HepG2 (cell line): ENCODE results near the gene TRPC6. TPM values are rescaled to one million over a fixed set of nuclear protein-coding genes. Genes with fewer than 3 reads are reported as not detected.

Experiments
- ATAC-seq: fragments of 200-7000 bp; cut with Tn5 transposase; 3 replicates; pipeline ENCODE4 v1.9.1; 2020; ENCODE audit warnings: mild to moderate bottlenecking, moderate library complexity
- BruUV-seq: library from RNA; stranded (reverse); fragments of 400-500 nt; replicated peaks from 2 replicates; lab custom pipeline; 2021; lab: Mats Ljungman, UMichigan
- CTCF ChIA-PET: fragments of 300-600 bp; formaldehyde crosslinking; extraction: SDS; loops from one replicate; lab custom pipeline; 2021; ENCODE audit warnings: low total read pairs, inconsistent platforms, low intra/inter-chr PET ratio; lab: Yijun Ruan, JAX
- POLR2A ChIA-PET: fragments of 350-600 bp; sonication (Branson Sonifier 250); formaldehyde crosslinking; loops from one replicate; lab custom pipeline; 2020; ENCODE audit warnings: antibody characterized with exemption, inconsistent platforms; lab: Yijun Ruan, JAX
- DNase-seq: peaks from one replicate; pipeline ENCODE4 v3.0.0-alpha.2; 2015; ENCODE audit warnings: low spot score
- FAIRE-seq: peaks from 3 replicates; lab custom pipeline; 2011; peaks lifted over from hg19 to GRCh38; lab: Jason Lieb, UNC
- H2AFZ ChIP-seq: one replicate; pipeline ENCODE4 v1.6.1; 2011; ENCODE audit warnings: low read length, inconsistent platforms
- H3K27ac ChIP-seq: fragments of 300-600 bp; 3 replicates; pipeline ENCODE4 v1.8.0; 2011; ENCODE audit warnings: mixed run types, mild to moderate bottlenecking, mixed read lengths, low read length, inconsistent platforms; ENCODE audit not compliant: insufficient read depth; ENCODE audit errors: extremely low read length
- H3K27me3 ChIP-seq, 2 experiments: fragments of 200-600 bp in 1 of 2; 2 replicates in 1 of 2; 3 replicates in 1 of 2; pipeline versions ENCODE4 v1.6.0 to v1.8.0; 2011; ENCODE audit warnings: low read length in 2 of 2, mild to moderate bottlenecking in 2 of 2, moderate library complexity in 2 of 2, inconsistent platforms in 1 of 2; ENCODE audit not compliant: insufficient read depth in 2 of 2, control insufficient read depth in 1 of 2
- H3K36me3 ChIP-seq, 2 experiments: fragments of 200-600 bp in 1 of 2; replicated peaks in 1 of 2; 2 replicates in 1 of 2; 3 replicates in 1 of 2; pipeline versions ENCODE4 v1.5.1 to v1.8.0; 2011; ENCODE audit warnings: low read length in 2 of 2, inconsistent platforms in 1 of 2; ENCODE audit not compliant: insufficient read depth in 2 of 2, control insufficient read depth in 1 of 2
- H3K4me1 ChIP-seq: 2 replicates; pipeline ENCODE4 v1.5.1; 2012; ENCODE audit warnings: low read length, inconsistent platforms; ENCODE audit not compliant: insufficient read depth
- H3K4me2 ChIP-seq: 2 replicates; pipeline ENCODE4 v1.6.0; 2011; ENCODE audit warnings: low read depth, low read length, inconsistent platforms
- H3K4me3 ChIP-seq, 3 experiments: fragments of 200-600 bp in 1 of 3; sonication (generic), shearing (Covaris generic) in 1 of 3; replicated peaks in 1 of 3; 2 replicates each; pipeline ENCODE4 v1.5.1; 2011 to 2016; ENCODE audit warnings: low read length in 3 of 3, inconsistent platforms in 2 of 3, low read depth in 2 of 3, mild to moderate bottlenecking in 2 of 3, control low read depth in 1 of 3, mixed read lengths in 1 of 3; ENCODE audit not compliant: insufficient read depth in 1 of 3
- H3K79me2 ChIP-seq: one replicate; pipeline ENCODE4 v1.6.1; 2011; ENCODE audit warnings: low read length, inconsistent platforms; ENCODE audit not compliant: insufficient read depth
- H3K9ac ChIP-seq: 2 replicates; pipeline ENCODE4 v1.6.0; 2011; ENCODE audit warnings: mild to moderate bottlenecking, low read depth, low read length, inconsistent platforms; ENCODE audit not compliant: insufficient read depth
- H3K9me3 ChIP-seq: 2 replicates; pipeline ENCODE4 v1.5.1; 2012; ENCODE audit warnings: mild to moderate bottlenecking, low read length
- H4K20me1 ChIP-seq: 2 replicates; pipeline ENCODE4 v1.6.0; 2011; ENCODE audit warnings: inconsistent platforms, mild to moderate bottlenecking, low read length, moderate library complexity; ENCODE audit not compliant: insufficient read depth
- CENPX ChIP-seq: sonication (generic); formaldehyde crosslinking; IDR thresholded peaks from 2 replicates; pipeline ENCODE4 v1.9.0; 2021; ENCODE audit warnings: mild to moderate bottlenecking, missing genetic modification reagents, moderate library complexity
- HIVEP1 ChIP-seq: sonication (generic); formaldehyde crosslinking; IDR thresholded peaks from 2 replicates; pipeline ENCODE4 v1.4.0; 2020; ENCODE audit warnings: mild to moderate bottlenecking, missing genetic modification reagents
- HNRNPUL1 ChIP-seq: fragments of 200-400 bp; formaldehyde crosslinking; IDR thresholded peaks from 2 replicates; pipeline ENCODE4 v1.6.1; 2017; ENCODE audit warnings: low read depth, mild to moderate bottlenecking, low read length, moderate library complexity
- MTF1 ChIP-seq: sonication (generic); formaldehyde crosslinking; IDR thresholded peaks from 2 replicates; pipeline ENCODE4 v1.5.0; 2020; ENCODE audit warnings: missing genetic modification reagents
- ZNF263 ChIP-seq: sonication (generic); formaldehyde crosslinking; IDR thresholded peaks from 2 replicates; pipeline ENCODE4 v1.4.0; 2020; ENCODE audit warnings: missing genetic modification reagents
- ZNF451 ChIP-seq: sonication (generic); formaldehyde crosslinking; IDR thresholded peaks from 2 replicates; pipeline ENCODE4 v1.5.0; 2020; ENCODE audit warnings: mild to moderate bottlenecking, missing genetic modification reagents
- WGBS: methylation state at CpG from one replicate; pipeline ENCODE4 v1.1.6; 2017; ENCODE audit warnings: low lambda C conversion rate; 5-methylcytosine and 5-hydroxymethylcytosine counted together
- in situ Hi-C: cut with HindIII; loops from 2 replicates; pipeline ENCODE4 v1.10.0; 2017; ENCODE audit warnings: low pct_unique_long_range_greater_than_20kb; ENCODE audit not compliant: extremely low pct_ligation_motif_present
- intact Hi-C: fragments of 100-400 bp; cut with micrococcal nuclease; formaldehyde crosslinking; loops from one replicate; pipeline ENCODE4 v1.10.0; 2022; ENCODE audit not compliant: unreplicated experiment
- polyA plus RNA-seq, 8 experiments: library from polyadenylated mRNA; depleted of rRNA in 3 of 8; stranded (reverse) in 7 of 8; unstranded in 1 of 8; fragments of >200 nt; fragmentation: Illumina TruSeq in 4 of 8; extraction: Trizol in 4 of 8; gene quantifications; 2 replicates each; pipeline versions ENCODE4 v1.2.1 to v1.2.3, GENCODE V29; 2011 to 2016; ENCODE audit warnings: low read depth in 4 of 8, missing spikeins in 1 of 8, mixed read lengths in 1 of 8; ENCODE audit not compliant: insufficient read depth in 1 of 8
- total RNA-seq, 5 experiments: library from RNA; depleted of rRNA; stranded (reverse); fragments of >200 nt; fragmentation: Illumina TruSeq; extraction: Trizol; gene quantifications; 2 replicates each; pipeline ENCODE4 v1.2.3, GENCODE V29; 2016; ENCODE audit warnings: low read depth in 1 of 5
- TF ChIP-seq, protein P1 (sequence below): sonication (generic); formaldehyde crosslinking; IDR thresholded peaks from 2 replicates; pipeline ENCODE4 v1.4.0; 2020; ENCODE audit warnings: missing genetic modification reagents

TRPC6 gene
- total and polyA plus RNA-seq, 2 of the 13 experiments (the other 11 are each of a cell fraction or from before 2014, with no cell fraction given): not detected

DNA sequence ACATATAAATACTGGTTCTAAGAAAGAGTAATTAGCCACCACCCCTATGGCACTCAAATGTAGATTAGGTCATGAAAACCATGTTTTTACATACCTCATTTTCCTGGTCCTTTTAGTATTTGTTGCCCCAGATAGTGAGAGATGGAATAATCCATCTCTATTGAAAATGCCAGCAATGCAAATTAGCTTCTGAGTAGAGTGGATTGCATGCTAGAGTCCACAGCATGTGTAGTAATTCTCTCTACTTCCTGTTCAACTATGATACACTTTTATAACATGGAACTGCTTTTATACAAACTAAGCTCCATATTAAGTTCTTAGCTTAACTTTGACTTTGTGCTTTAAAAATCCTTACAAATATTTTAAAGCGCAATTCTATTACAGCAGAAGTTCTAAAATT is 73.2 kb downstream of the TRPC6 start:
- Histone ChIP-seq H3K27me3 (no peaks in the 10 kb centered on the region), H3K27ac (no peak overlapping the region), H3K9me3 (no peaks in the 10 kb centered on the region), H3K79me2 (no peaks in the 10 kb centered on the region), H3K4me1 (no peaks in the 10 kb centered on the region), H4K20me1 (no peaks in the 10 kb centered on the region), H3K36me3 (no peaks in the 10 kb centered on the region), H3K4me2 (no peak overlapping the region), H3K9ac (no peak overlapping the region), H3K4me3 (no peak overlapping the region), H2AFZ (no peak overlapping the region)
- no peak for DNase-seq
- TF ChIP-seq HIVEP1 (CRISPR knock-in tag): no peak
- no peak for TF ChIP-seq CENPX (CRISPR knock-in tag)
- no peak for TF ChIP-seq ZNF263 (CRISPR knock-in tag)
- ChIA-PET CTCF (no interaction called here), POLR2A (no interaction called here)
- no peak for FAIRE-seq
- in situ Hi-C loops: no loop called here
- no peak for ATAC-seq
- intact Hi-C loops: no loop called here
- BruUV-seq: no TSS peak
- 2% methylated on average over 1 of the region's 1 CpG for whole genome bisulfite sequencing

DNA sequence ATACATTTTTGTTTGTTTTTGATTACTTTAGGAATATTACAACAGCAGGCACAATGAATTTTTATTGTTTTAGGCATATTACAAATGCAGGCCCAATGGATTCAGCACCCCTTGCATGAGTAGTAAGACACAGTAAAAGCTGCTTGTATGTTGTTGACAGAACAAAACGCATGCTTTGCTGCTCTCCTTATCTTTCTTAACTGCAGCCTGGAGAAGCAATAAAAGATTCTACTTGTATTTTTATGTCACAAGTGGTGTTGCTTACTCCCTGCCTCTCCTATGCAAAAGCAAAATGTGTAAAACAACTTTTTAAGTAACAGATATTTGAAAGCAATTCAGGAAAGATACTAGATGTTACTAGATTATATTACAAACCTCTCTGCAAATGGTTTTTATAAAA is 73.9 kb downstream of the TRPC6 start:
- POLR2A ChIA-PET: no interaction called here
- no peaks in the 10 kb centered on the region for H3K9me3 ChIP-seq
- no peaks in the 10 kb centered on the region for H4K20me1 ChIP-seq
- 0% methylated on average over 1 of the region's 1 CpG for WGBS
- H3K79me2 ChIP-seq: no peaks in the 10 kb centered on the region
- no TSS peak for BruUV-seq
- no peak for DNase-seq
- no peak overlapping the region for H3K9ac ChIP-seq
- no peak overlapping the region for H2AFZ ChIP-seq
- no peaks in the 10 kb centered on the region for H3K27me3 ChIP-seq
- no peaks in the 10 kb centered on the region for H3K36me3 ChIP-seq
- TF ChIP-seq HNRNPUL1: no peak
- TF ChIP-seq MTF1 (CRISPR knock-in tag): no peak
- TF ChIP-seq, protein P1, sequence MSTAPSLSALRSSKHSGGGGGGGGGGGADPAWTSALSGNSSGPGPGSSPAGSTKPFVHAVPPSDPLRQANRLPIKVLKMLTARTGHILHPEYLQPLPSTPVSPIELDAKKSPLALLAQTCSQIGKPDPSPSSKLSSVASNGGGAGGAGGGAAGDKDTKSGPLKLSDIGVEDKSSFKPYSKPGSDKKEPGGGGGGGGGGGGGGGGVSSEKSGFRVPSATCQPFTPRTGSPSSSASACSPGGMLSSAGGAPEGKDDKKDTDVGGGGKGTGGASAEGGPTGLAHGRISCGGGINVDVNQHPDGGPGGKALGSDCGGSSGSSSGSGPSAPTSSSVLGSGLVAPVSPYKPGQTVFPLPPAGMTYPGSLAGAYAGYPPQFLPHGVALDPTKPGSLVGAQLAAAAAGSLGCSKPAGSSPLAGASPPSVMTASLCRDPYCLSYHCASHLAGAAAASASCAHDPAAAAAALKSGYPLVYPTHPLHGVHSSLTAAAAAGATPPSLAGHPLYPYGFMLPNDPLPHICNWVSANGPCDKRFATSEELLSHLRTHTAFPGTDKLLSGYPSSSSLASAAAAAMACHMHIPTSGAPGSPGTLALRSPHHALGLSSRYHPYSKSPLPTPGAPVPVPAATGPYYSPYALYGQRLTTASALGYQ (CRISPR knock-in tag): no peak
- TF ChIP-seq ZNF451: no peak
- TF ChIP-seq, all 625 proteins: peak for 0
- Histone ChIP-seq H3K27ac (no peak overlapping the region), H3K4me3 (no peak overlapping the region), H3K4me2 (no peak overlapping the region), H3K4me1 (no peaks in the 10 kb centered on the region)
- CTCF ChIA-PET: no interaction called here
- ATAC-seq: no peak
- intact Hi-C loops: no loop called here
- FAIRE-seq: no peak
- in situ Hi-C loops: no loop called here
